Retinal pigment epithelial cell (primary cell): Measurements from ENCODE around the gene GLS.

ENCODE experiments used
- DNase-seq: peaks from one replicate; pipeline ENCODE4 v3.0.0-alpha.2; 2010; ENCODE audit warnings: low read depth
- H3K4me3 ChIP-seq: 2 replicates; pipeline ENCODE4 v1.5.1; 2011; ENCODE audit warnings: mild to moderate bottlenecking, low read length, control low read depth, moderate library complexity
- CTCF ChIP-seq: conservative IDR thresholded peaks from 2 replicates; pipeline ENCODE4 v1.5.1; 2011; ENCODE audit warnings: low read depth, low read length, control low read depth, inconsistent platforms

GLS gene

GRCh38 chr2:190930411-190930810 is 49.8 kb downstream of the GLS start:
- H3K4me3 ChIP-seq: no peak overlapping the region
- TF ChIP-seq CTCF: no peak
- no peak for DNase-seq

DNA sequence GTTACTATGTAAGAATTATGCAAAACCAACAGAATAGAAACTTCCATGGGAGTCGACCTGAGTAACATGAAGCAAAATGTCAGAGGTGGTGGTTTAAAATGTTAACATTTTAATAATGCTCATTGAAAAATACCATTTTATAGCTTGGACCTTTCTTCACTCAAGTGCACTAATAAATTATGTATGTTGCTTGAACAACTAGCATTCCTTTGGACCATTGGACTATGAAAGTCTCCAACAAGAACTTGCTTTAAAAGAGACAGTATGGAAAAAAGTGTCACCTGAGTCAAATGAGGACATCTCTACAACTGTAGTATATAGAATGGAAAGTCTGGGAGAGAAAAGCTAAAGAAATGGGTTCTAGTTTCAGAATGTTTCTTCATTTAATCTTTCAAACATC is 51.9 kb downstream of the GLS start:
- H3K4me3 ChIP-seq: no peak overlapping the region
- no peak for DNase-seq
- TF ChIP-seq CTCF: no peak

DNA sequence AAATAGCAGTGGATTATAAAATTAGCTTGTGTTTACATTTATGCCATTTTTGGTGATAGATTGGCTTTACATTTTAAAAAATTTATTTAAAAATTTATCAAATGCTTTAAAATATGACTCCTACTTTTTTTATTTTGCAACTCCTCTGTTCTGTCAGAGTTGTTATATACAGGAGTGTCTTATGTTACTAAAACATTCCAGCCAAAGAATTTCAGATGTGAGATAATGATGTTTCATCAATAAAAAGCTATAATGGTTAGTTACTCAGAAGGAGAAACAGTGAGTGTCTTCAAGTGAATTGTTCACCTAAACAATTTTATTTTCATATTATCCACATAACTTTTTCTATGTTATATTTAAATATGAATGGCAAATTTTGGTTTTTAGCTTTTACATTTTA is 52.7 kb downstream of the GLS start:
- no peak for TF ChIP-seq CTCF

GRCh38 chr2:190935054-190935453 is 54.4 kb downstream of the GLS start:
- DNase-seq: no peak
- no peak for TF ChIP-seq CTCF
- no peak overlapping the region for H3K4me3 ChIP-seq

More for the DNA sequence above, 52.7 kb downstream of the GLS start:
- DNase-seq: no peak
- no peak overlapping the region for H3K4me3 ChIP-seq

DNA sequence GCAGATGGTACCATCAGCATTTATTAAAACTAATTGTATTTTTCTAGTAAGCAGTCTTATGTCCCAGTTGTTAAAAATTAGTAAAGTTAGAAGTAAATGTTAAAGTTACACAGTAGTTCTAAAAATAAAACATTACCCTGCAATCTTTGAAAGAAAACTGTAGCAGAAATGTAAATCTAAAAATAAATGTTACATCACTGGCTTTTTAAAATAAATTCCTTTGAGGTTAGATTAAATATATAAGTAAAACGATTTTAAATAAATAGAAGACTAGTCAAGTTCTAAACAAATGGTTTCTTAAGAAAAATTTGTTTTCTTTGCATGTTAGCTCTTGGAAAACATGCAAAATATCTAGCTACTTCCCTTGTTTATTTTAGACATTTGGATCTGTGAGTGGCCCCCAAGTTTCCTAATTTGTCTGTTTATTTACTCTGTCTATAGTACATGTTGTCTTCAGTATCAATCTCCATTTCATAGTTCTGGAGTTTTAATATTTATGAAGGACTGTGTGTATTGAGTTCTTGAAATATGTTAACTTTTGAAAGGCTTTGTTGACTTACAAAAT is 58.2 kb downstream of the GLS start:
- H3K4me3 ChIP-seq: no peak overlapping the region
- no peak for TF ChIP-seq CTCF
- no peak for DNase-seq

GRCh38 chr2:190940454-190940853 is 59.8 kb downstream of the GLS start:
- DNase-seq: no peak

More at GRCh38 chr2:190940454-190940853, 59.8 kb downstream of the GLS start:
- TF ChIP-seq CTCF: no peak
- no peak overlapping the region for H3K4me3 ChIP-seq
